ENCODE data around the gene DUSP1.
"Not testable (repeated sequence)": the region's sequence is repeated elsewhere in the genome, so short reads cannot be mapped to it uniquely, and the experiment has no call there.

The DUSP1 gene

GRCh38 chr5:172798422-172799215, 27.6 kb upstream of the DUSP1 start:
- no peak for DNase-seq (ENCODE audit: low read depth in 1 of 2, low spot score in 1 of 2)

GRCh38 chr5:172797771-172798191, 26.8 kb upstream of the DUSP1 start:
- no peak for DNase-seq (ENCODE audit: low read depth in 1 of 2, low spot score in 1 of 2)

- DNase-seq (ENCODE audit: low read depth in 1 of 2, low spot score in 1 of 2), result no peak
These were observed 25.3 kb upstream of the DUSP1 start for GRCh38 chr5:172796306-172796705.

- no peak for DNase-seq (ENCODE audit: low read depth in 1 of 2, low spot score in 1 of 2)
These were observed 24.5 kb upstream of the DUSP1 start for GRCh38 chr5:172795318-172795977.

GRCh38 chr5:172793577-172794488, 22.8 kb upstream of the DUSP1 start:
- DNase-seq (ENCODE audit: low read depth in 1 of 2, low spot score in 1 of 2), result no peak

- DNase-seq (ENCODE audit: low read depth in 1 of 2, low spot score in 1 of 2), result no peak
These were observed 21.9 kb upstream of the DUSP1 start for GRCh38 chr5:172792701-172793570.

GRCh38 chr5:172791726-172792445, 20.9 kb upstream of the DUSP1 start:
- no peak for DNase-seq (ENCODE audit: low read depth in 1 of 2, low spot score in 1 of 2)

- DNase-seq (ENCODE audit: low read depth in 1 of 2, low spot score in 1 of 2), result no peak
These were observed 20.3 kb upstream of the DUSP1 start for GRCh38 chr5:172791286-172791685.

- no peak for DNase-seq (ENCODE audit: low read depth in 1 of 2, low spot score in 1 of 2)
These were observed 19.5 kb upstream of the DUSP1 start for GRCh38 chr5:172790496-172790889.

GRCh38 chr5:172789687-172790495, 18.9 kb upstream of the DUSP1 start:
- DNase-seq (ENCODE audit: low read depth in 1 of 2, low spot score in 1 of 2), result no peak

- no peak for DNase-seq (ENCODE audit: low read depth in 1 of 2, low spot score in 1 of 2)
These were observed 18.0 kb upstream of the DUSP1 start for GRCh38 chr5:172788771-172789686.

GRCh38 chr5:172787538-172787937, 16.5 kb upstream of the DUSP1 start:
- not testable (repeated sequence) for DNase-seq (ENCODE audit: low read depth in 1 of 2, low spot score in 1 of 2)

GRCh38 chr5:172786736-172787462, 15.9 kb upstream of the DUSP1 start:
- no peak for DNase-seq (ENCODE audit: low read depth in 1 of 2, low spot score in 1 of 2)

GRCh38 chr5:172785429-172786088, 14.6 kb upstream of the DUSP1 start:
- no peak for DNase-seq (ENCODE audit: low read depth in 1 of 2, low spot score in 1 of 2)

GRCh38 chr5:172784162-172784561, 13.2 kb upstream of the DUSP1 start:
- DNase-seq (ENCODE audit: low read depth in 1 of 2, low spot score in 1 of 2), result not testable (repeated sequence)

GRCh38 chr5:172783319-172783718, 12.3 kb upstream of the DUSP1 start:
- DNase-seq (ENCODE audit: low read depth in 1 of 2, low spot score in 1 of 2), result not testable (repeated sequence)

Measured in activated T-helper 1 cell treated with anti-CD3 and anti-CD28 coated beads, Interleukin-2, amount 50 U/mL, for 16 hours (primary cell).